Measurements from ENCODE around the gene ATF6B. TPM values are rescaled to one million over a fixed set of nuclear protein-coding genes. Genes with fewer than 3 reads are reported as not detected.
"Not testable (repeated sequence)": the region's sequence is repeated elsewhere in the genome, so short reads cannot be mapped to it uniquely, and the experiment has no call there.

Gene ATF6B
- total and polyA plus RNA-seq, 5 donors from 2014 or later, result 20.0 to 117 (median 25.9) TPM

- ATAC-seq (ENCODE audit: low read depth in 2 of 2) (no peak), DNase-seq (no peak)
- Mint-ChIP-seq H3K27ac (peak overlapping the region in 1 of 3 donors; percentile 7), H3K4me3 (no peak overlapping the region), H3K4me1 (peaks cover 0 to 3% (median 0%) of the 10 kb centered on the region in 4 donors), H3K36me3 (peaks cover 7% of the 10 kb centered on the region), H3K27me3 (no peaks in the 10 kb centered on the region), H3K9me3 (no peaks in the 10 kb centered on the region)
- Histone ChIP-seq H3K4me1 (ENCODE audit: control insufficient read depth, insufficient read depth, low read length, poor library complexity, severe bottlenecking) (no peaks in the 10 kb centered on the region), H3K27me3 (ENCODE audit: control insufficient read depth, insufficient read depth, low read length) (no peaks in the 10 kb centered on the region), H3K9me3 (ENCODE audit: control insufficient read depth in 2 of 2, low read length in 2 of 2) (no peaks in the 10 kb centered on the region), H3K36me3 (ENCODE audit: control insufficient read depth, insufficient read depth, low read length) (no peaks in the 10 kb centered on the region), H3K27ac (ENCODE audit: insufficient read depth, low read length, poor library complexity, severe bottlenecking) (no peak overlapping the region), H3K4me3 (ENCODE audit: low read depth, low read length) (no peak overlapping the region)
Observed at GRCh38 chr6:32073101-32073500, 54.9 kb downstream of the ATF6B start.

GRCh38 chr6:32070814-32071543 is 57.1 kb downstream of the ATF6B start:
- H3K27me3 Mint-ChIP-seq, result no peaks in the 10 kb centered on the region
- no peaks in the 10 kb centered on the region for H3K4me1 Mint-ChIP-seq

GRCh38 chr6:32069878-32070515 is 58.0 kb downstream of the ATF6B start:
- H3K4me3 ChIP-seq (ENCODE audit: low read depth, low read length), result no peak overlapping the region
- no peak for DNase-seq
- Mint-ChIP-seq H3K36me3 (peaks cover 7% of the 10 kb centered on the region), H3K4me1 (peaks cover 0 to 2% (median 0%) of the 10 kb centered on the region in 4 donors), H3K27ac (no peak overlapping the region), H3K27me3 (no peaks in the 10 kb centered on the region), H3K4me3 (no peak overlapping the region), H3K9me3 (no peaks in the 10 kb centered on the region)
- no peak for ATAC-seq (ENCODE audit: low read depth in 2 of 2)
- no peaks in the 10 kb centered on the region for H3K27me3 ChIP-seq (ENCODE audit: control insufficient read depth, insufficient read depth, low read length)
- H3K27ac ChIP-seq (ENCODE audit: insufficient read depth, low read length, poor library complexity, severe bottlenecking), result no peak overlapping the region
- H3K4me1 ChIP-seq (ENCODE audit: control insufficient read depth, insufficient read depth, low read length, poor library complexity, severe bottlenecking), result no peaks in the 10 kb centered on the region
- no peaks in the 10 kb centered on the region for H3K9me3 ChIP-seq (ENCODE audit: control insufficient read depth in 2 of 2, low read length in 2 of 2)
- H3K36me3 ChIP-seq (ENCODE audit: control insufficient read depth, insufficient read depth, low read length), result no peaks in the 10 kb centered on the region

More at GRCh38 chr6:32070814-32071543, 57.1 kb downstream of the ATF6B start:
- Histone ChIP-seq H3K9me3 (ENCODE audit: control insufficient read depth in 2 of 2, low read length in 2 of 2) (no peaks in the 10 kb centered on the region), H3K36me3 (ENCODE audit: control insufficient read depth, insufficient read depth, low read length) (no peaks in the 10 kb centered on the region), H3K27ac (ENCODE audit: insufficient read depth, low read length, poor library complexity, severe bottlenecking) (no peak overlapping the region), H3K4me1 (ENCODE audit: control insufficient read depth, insufficient read depth, low read length, poor library complexity, severe bottlenecking) (no peaks in the 10 kb centered on the region), H3K4me3 (ENCODE audit: low read depth, low read length) (no peak overlapping the region), H3K27me3 (ENCODE audit: control insufficient read depth, insufficient read depth, low read length) (no peaks in the 10 kb centered on the region)
- ATAC-seq (ENCODE audit: low read depth in 2 of 2) (no peak), DNase-seq (no peak)
- H3K27ac Mint-ChIP-seq, result no peak overlapping the region
- H3K4me3 Mint-ChIP-seq, result no peak overlapping the region
- H3K36me3 Mint-ChIP-seq, result peaks cover 7% of the 10 kb centered on the region
- H3K9me3 Mint-ChIP-seq, result no peaks in the 10 kb centered on the region

GRCh38 chr6:32069460-32069859 is 58.6 kb downstream of the ATF6B start:
- DNase-seq, result no peak
- Mint-ChIP-seq H3K27me3 (no peaks in the 10 kb centered on the region), H3K4me3 (no peak overlapping the region), H3K27ac (no peak overlapping the region), H3K9me3 (no peaks in the 10 kb centered on the region), H3K36me3 (peaks cover 7% of the 10 kb centered on the region), H3K4me1 (peaks cover 0 to 2% (median 0%) of the 10 kb centered on the region in 4 donors)
- Histone ChIP-seq H3K36me3 (ENCODE audit: control insufficient read depth, insufficient read depth, low read length) (no peaks in the 10 kb centered on the region), H3K9me3 (ENCODE audit: control insufficient read depth in 2 of 2, low read length in 2 of 2) (no peaks in the 10 kb centered on the region), H3K4me1 (ENCODE audit: control insufficient read depth, insufficient read depth, low read length, poor library complexity, severe bottlenecking) (no peaks in the 10 kb centered on the region), H3K4me3 (ENCODE audit: low read depth, low read length) (no peak overlapping the region), H3K27ac (ENCODE audit: insufficient read depth, low read length, poor library complexity, severe bottlenecking) (no peak overlapping the region), H3K27me3 (ENCODE audit: control insufficient read depth, insufficient read depth, low read length) (no peaks in the 10 kb centered on the region)
- no peak for ATAC-seq (ENCODE audit: low read depth in 2 of 2)

- H3K36me3 Mint-ChIP-seq, result peaks cover 7% of the 10 kb centered on the region
- DNase-seq (no peak), ATAC-seq (ENCODE audit: low read depth in 2 of 2) (no peak)
- H3K4me3 Mint-ChIP-seq, result no peak overlapping the region
- Histone ChIP-seq H3K36me3 (ENCODE audit: control insufficient read depth, insufficient read depth, low read length) (no peaks in the 10 kb centered on the region), H3K4me3 (ENCODE audit: low read depth, low read length) (no peak overlapping the region), H3K9me3 (ENCODE audit: control insufficient read depth in 2 of 2, low read length in 2 of 2) (no peaks in the 10 kb centered on the region), H3K27ac (ENCODE audit: insufficient read depth, low read length, poor library complexity, severe bottlenecking) (no peak overlapping the region), H3K27me3 (ENCODE audit: control insufficient read depth, insufficient read depth, low read length) (no peaks in the 10 kb centered on the region), H3K4me1 (ENCODE audit: control insufficient read depth, insufficient read depth, low read length, poor library complexity, severe bottlenecking) (no peaks in the 10 kb centered on the region)
- no peak overlapping the region for H3K27ac Mint-ChIP-seq
- no peaks in the 10 kb centered on the region for H3K9me3 Mint-ChIP-seq
- peaks cover 0 to 2% (median 0%) of the 10 kb centered on the region in 4 donors for H3K4me1 Mint-ChIP-seq
- H3K27me3 Mint-ChIP-seq, result no peaks in the 10 kb centered on the region
Observed at GRCh38 chr6:32068867-32069266, 59.2 kb downstream of the ATF6B start.

- not testable (repeated sequence) for H3K36me3 ChIP-seq (ENCODE audit: control insufficient read depth, insufficient read depth, low read length)
Observed at GRCh38 chr6:32068315-32068714, 59.7 kb downstream of the ATF6B start.

GRCh38 chr6:32067521-32067920 is 60.5 kb downstream of the ATF6B start:
- not testable (repeated sequence) for H3K4me3 Mint-ChIP-seq; H3K36me3 ChIP-seq (ENCODE audit: control insufficient read depth, insufficient read depth, low read length); H3K9me3 Mint-ChIP-seq; H3K27me3 Mint-ChIP-seq; H3K36me3 Mint-ChIP-seq; H3K4me1 ChIP-seq (ENCODE audit: control insufficient read depth, insufficient read depth, low read length, poor library complexity, severe bottlenecking); H3K9me3 ChIP-seq (ENCODE audit: control insufficient read depth in 2 of 2, low read length in 2 of 2); ATAC-seq (ENCODE audit: low read depth in 2 of 2); H3K4me1 Mint-ChIP-seq; H3K27me3 ChIP-seq (ENCODE audit: control insufficient read depth, insufficient read depth, low read length); H3K27ac ChIP-seq (ENCODE audit: insufficient read depth, low read length, poor library complexity, severe bottlenecking); DNase-seq; H3K27ac Mint-ChIP-seq; H3K4me3 ChIP-seq (ENCODE audit: low read depth, low read length)

More at GRCh38 chr6:32068315-32068714, 59.7 kb downstream of the ATF6B start:
- not testable (repeated sequence) for H3K4me3 ChIP-seq (ENCODE audit: low read depth, low read length); H3K27ac ChIP-seq (ENCODE audit: insufficient read depth, low read length, poor library complexity, severe bottlenecking); DNase-seq; H3K27ac Mint-ChIP-seq; ATAC-seq (ENCODE audit: low read depth in 2 of 2); H3K9me3 ChIP-seq (ENCODE audit: control insufficient read depth in 2 of 2, low read length in 2 of 2); H3K27me3 ChIP-seq (ENCODE audit: control insufficient read depth, insufficient read depth, low read length); H3K9me3 Mint-ChIP-seq; H3K4me1 ChIP-seq (ENCODE audit: control insufficient read depth, insufficient read depth, low read length, poor library complexity, severe bottlenecking); H3K27me3 Mint-ChIP-seq; H3K36me3 Mint-ChIP-seq; H3K4me1 Mint-ChIP-seq; H3K4me3 Mint-ChIP-seq
